Ovary (tissue), 9 donors: ENCODE measurements around the gene SFTPD. TPM values are rescaled to one million over a fixed set of nuclear protein-coding genes. Genes with fewer than 3 reads are reported as not detected.

Experiments used
- DNase-seq, 5 donors: peaks; one replicate each; pipeline ENCODE4 v3.0.0-alpha.2; 2019 to 2020
- H3K27ac ChIP-seq, 2 donors: fragments of 200-600 bp; one replicate each; pipeline versions ENCODE4 v1.5.1 to v1.8.0; 2019 to 2022
- H3K27me3 ChIP-seq: fragments of 200-600 bp; one replicate; pipeline ENCODE4 v1.8.0; 2022
- H3K36me3 ChIP-seq: fragments of 200-600 bp; sonication (generic); one replicate; pipeline ENCODE4 v1.5.1; 2019
- H3K4me1 ChIP-seq: one replicate; pipeline ENCODE4 v1.8.1; 2013; ENCODE audit warnings: mild to moderate bottlenecking, moderate library complexity; ENCODE audit not compliant: insufficient read depth
- H3K4me3 ChIP-seq: fragments of 200-600 bp; sonication (generic); one replicate; pipeline ENCODE4 v1.5.1; 2017
- H3K9me3 ChIP-seq, 2 donors: fragments of 200-600 bp in 1 of 2; sonication (generic) in 1 of 2; one replicate each; pipeline versions ENCODE4 v1.5.1 to v1.8.1; 2013 to 2019; ENCODE audit warnings: mild to moderate bottlenecking in 1 of 2, moderate library complexity in 1 of 2
- CTCF ChIP-seq, 3 donors: fragments of 450-650 bp in 2 of 3; fragments of 200-600 bp in 1 of 3; IDR thresholded peaks; one replicate each; pipeline versions ENCODE4 v1.5.1 to v1.8.0; 2016 to 2022; ENCODE audit warnings: antibody characterized with exemption in 3 of 3, mild to moderate bottlenecking in 1 of 3
- EP300 ChIP-seq: sonication (generic); formaldehyde crosslinking; IDR thresholded peaks from one replicate; pipeline ENCODE4 v1.6.1; 2017; ENCODE audit warnings: antibody characterized with exemption
- POLR2A ChIP-seq: fragments of 450-650 bp; IDR thresholded peaks from one replicate; pipeline ENCODE4 v1.6.1; 2017; ENCODE audit warnings: antibody characterized with exemption, mild to moderate bottlenecking, moderate library complexity
- WGBS, 3 donors: extraction: QIAGEN DNeasy Blood & Tissue Kit in 1 of 3; methylation state at CpG; one replicate each; pipeline versions ENCODE4 v1.1.5 to v1.1.7; 2013 to 2017; 5-methylcytosine and 5-hydroxymethylcytosine counted together
- intact Hi-C, 4 donors: fragments of 100-400 bp; cut with DNase I; formaldehyde crosslinking; loops; one replicate each; pipeline versions ENCODE4 v1.11.0 to v1.15.1; 2022 to 2023
- polyA plus RNA-seq, 2 donors: library from polyadenylated mRNA; stranded (reverse); fragments of 200-250 nt in 1 of 2; fragments of 350-450 nt in 1 of 2; fragmentation: Illumina TruSeq in 1 of 2; extraction: RNeasy Lipid Tissue Mini Kit (QIAGEN cat#74804) in 1 of 2; gene quantifications; one replicate each; pipeline ENCODE4 v1.2.3, GENCODE V29; 2013 to 2014
- total RNA-seq, 7 donors: library from RNA; depleted of rRNA in 2 of 7; stranded (reverse); fragments of >200 nt in 2 of 7; fragmentation: NEBNext Ultra II Directional in 3 of 7; extraction: Animal tissue kit (Norgen Biotek cat#: 25700) in 3 of 7; gene quantifications; one replicate each; pipeline versions ENCODE4 v1.1.0 to v1.2.4, GENCODE V29; 2016 to 2023
- donor health status: DM: no; HTN: no; CAD: no; lungs with moderate emphysema.
- donor health status: DM: no; HTN: no; CAD: no.
- donor health status: Bipolar disorder and iron deficiency.
- donor health status: DM: yes; HTN: yes; CAD: no.
- donor health status: DM: no; HTN: no; CAD: no.
- donor health status: DM: yes; HTN: yes; CAD: no.

SFTPD gene
- total and polyA plus RNA-seq, 9 donors = 0.15 to 2.2 (median 0.30) TPM; not detected in 2

DNA sequence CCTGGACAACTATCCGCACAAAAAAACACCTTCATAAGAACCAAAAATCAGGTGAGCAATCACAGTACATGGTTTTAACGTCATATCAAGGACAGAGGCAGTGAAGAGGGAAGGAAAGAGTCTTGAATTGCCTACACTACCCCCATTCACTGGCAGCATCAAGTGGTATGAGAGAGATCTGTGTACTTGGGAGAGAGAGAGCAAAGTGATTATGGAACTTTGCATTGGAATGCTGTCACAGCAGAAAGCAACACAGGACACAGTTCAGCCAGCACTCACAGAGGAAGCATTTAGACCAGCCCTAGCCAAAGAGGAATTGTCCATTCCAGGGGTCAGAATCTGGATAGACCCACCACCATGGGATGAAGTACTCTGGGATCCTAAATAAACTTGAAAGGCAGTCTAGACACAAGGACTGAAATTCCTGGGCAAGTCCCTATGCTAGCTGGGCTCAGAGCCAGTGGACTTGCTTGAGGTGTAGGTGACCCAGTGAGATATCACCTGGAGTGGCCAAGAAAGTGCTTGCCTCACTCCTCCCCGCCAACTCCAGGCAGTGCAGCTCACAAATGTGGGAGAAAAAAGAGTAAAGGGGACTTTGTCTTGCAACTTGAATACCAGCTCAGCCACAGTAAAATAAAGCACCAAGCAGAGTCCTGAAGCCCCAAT is 30.5 kb upstream of the SFTPD start:
- intact Hi-C loops = no loop called here
- 66 to 76% (median 75%) methylated on average over 3 of the region's 3 CpGs for WGBS, 3 donors
- Histone ChIP-seq H3K4me3 (no peak overlapping the region), H3K36me3 (no peaks in the 10 kb centered on the region), H3K27me3 (no peaks in the 10 kb centered on the region), H3K27ac (no peak overlapping the region), H3K9me3 (no peaks in the 10 kb centered on the region), H3K4me1 (peaks cover 2% of the 10 kb centered on the region)
- no peak for DNase-seq
- TF ChIP-seq POLR2A (no peak), CTCF (IDR thresholded peaks at IDR 0.05) (no peak), EP300 (no peak)

DNA sequence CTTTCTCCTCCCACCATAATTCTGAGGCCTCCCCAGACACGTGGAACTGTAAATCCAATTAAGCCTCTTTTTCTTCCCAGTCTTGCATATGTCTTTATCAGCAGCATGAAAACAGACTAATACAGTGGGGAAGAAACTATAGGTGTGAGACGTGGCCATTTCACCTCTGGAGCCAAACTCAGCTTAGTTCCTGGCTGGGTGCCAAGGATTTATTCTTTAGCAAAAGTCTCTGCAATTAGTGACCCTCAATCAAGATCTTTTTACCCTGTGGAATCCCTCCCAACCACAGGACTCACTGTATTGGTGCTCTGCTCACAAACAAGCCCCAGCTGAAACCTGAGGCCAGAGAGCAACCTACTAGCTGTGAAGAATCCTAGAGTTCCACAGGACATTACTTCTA is 28.1 kb upstream of the SFTPD start:
- TF ChIP-seq CTCF (IDR thresholded peaks at IDR 0.05) = no peak
- TF ChIP-seq POLR2A = no peak
- TF ChIP-seq EP300 = no peak
- H3K4me1 ChIP-seq = no peaks in the 10 kb centered on the region
- intact Hi-C loops = no loop called here
- H3K36me3 ChIP-seq = no peaks in the 10 kb centered on the region
- H3K27me3 ChIP-seq = no peaks in the 10 kb centered on the region
- no peaks in the 10 kb centered on the region for H3K9me3 ChIP-seq
- no peak overlapping the region for H3K4me3 ChIP-seq
- no peak for DNase-seq
- 57 to 85% (median 71%) methylated on average over 2 of the region's 2 CpGs for WGBS, 3 donors
- no peak overlapping the region for H3K27ac ChIP-seq

DNA sequence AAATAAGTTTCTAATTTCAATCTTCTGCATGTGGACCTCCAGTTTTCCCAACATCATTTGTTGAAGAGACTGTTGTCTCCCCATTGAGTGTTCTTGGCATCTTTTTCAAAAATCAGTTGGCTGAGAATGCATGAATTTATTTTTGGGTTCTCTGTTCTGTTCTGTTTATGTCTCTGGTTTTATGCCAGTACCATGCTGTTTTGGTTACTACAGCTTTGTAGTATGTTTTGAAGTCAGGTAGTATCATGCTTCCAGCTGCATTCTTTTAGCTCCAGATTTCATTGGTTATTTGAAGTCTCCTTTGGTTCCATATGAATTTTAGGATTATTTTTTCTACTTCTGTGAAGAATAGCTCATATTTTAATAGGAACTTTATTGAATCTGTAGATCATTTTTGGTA is 21.2 kb upstream of the SFTPD start:
- no peak for DNase-seq
- Histone ChIP-seq H3K36me3 (no peaks in the 10 kb centered on the region), H3K4me3 (no peak overlapping the region), H3K9me3 (no peaks in the 10 kb centered on the region), H3K4me1 (no peaks in the 10 kb centered on the region), H3K27me3 (no peaks in the 10 kb centered on the region), H3K27ac (no peak overlapping the region)
- intact Hi-C loops = no loop called here
- TF ChIP-seq POLR2A (no peak), CTCF (IDR thresholded peaks at IDR 0.05) (no peak), EP300 (no peak)

DNA sequence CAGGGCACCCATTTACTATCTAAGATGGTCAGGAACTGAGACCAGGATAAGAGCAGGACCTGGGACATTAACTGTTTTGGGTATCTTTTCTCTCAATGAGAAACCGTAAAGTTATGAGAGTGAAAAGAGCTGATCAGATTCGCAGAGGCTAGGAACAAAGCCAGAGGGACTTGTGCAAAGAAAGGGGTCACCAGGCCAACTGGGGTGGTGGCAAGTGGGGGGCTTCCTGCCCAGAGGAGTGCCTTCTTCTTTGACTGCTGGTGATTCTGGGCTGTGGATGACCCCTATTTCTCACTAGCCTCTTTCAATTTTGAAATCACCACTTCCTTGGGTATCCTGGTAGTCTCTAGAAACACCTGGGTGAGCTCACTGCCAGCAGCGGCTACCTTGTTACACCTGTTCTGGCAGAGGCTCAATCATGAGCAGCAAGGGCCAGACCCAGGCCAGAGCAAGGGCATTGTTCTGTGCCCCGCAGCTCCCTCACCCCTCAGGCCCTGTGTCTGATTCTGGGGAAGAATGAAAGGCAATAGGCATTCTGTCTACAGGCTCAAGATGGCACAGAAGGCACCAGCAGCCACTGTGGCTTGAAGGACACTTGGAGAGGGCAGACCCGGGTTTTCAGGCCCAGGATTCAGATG is 999 bp downstream of the SFTPD start:
- Histone ChIP-seq H3K9me3 (no peaks in the 10 kb centered on the region), H3K27me3 (no peaks in the 10 kb centered on the region), H3K4me1 (no peaks in the 10 kb centered on the region), H3K4me3 (no peak overlapping the region), H3K36me3 (no peaks in the 10 kb centered on the region), H3K27ac (no peak overlapping the region)
- no peak for DNase-seq
- 64 to 80% (median 76%) methylated on average over 4 to 5 of the region's 5 CpGs for WGBS, 3 donors
- TF ChIP-seq POLR2A (no peak), EP300 (no peak), CTCF (IDR thresholded peaks at IDR 0.05) (no peak)
- intact Hi-C loops = no loop called here
